Measurements from ENCODE around the gene CCDC9B. TPM values are rescaled to one million over a fixed set of nuclear protein-coding genes. Genes with fewer than 3 reads are reported as not detected.

The CCDC9B gene
- total RNA-seq, 1 donor = 23.9 TPM

- no peak overlapping the region for H3K4me2 ChIP-seq (ENCODE audit: insufficient read depth, low read length)
Observed at GRCh38 chr15:40290545-40290917, 50.2 kb downstream of the CCDC9B start.

GRCh38 chr15:40289140-40289775, 51.5 kb downstream of the CCDC9B start:
- Histone ChIP-seq H3K4me3 (ENCODE audit: insufficient read depth, low read length) (no peak overlapping the region), H3K4me2 (ENCODE audit: insufficient read depth, low read length) (no peak overlapping the region), H3K27me3 (ENCODE audit: insufficient read depth, low read length) (peaks cover 21% of the 10 kb centered on the region), H3K4me1 (ENCODE audit: insufficient read depth, low read length) (peaks cover 2% of the 10 kb centered on the region), H3K27ac (ENCODE audit: low read depth, low read length) (no peak overlapping the region), H4K20me1 (ENCODE audit: insufficient read depth, low read length) (no peaks in the 10 kb centered on the region), H2AFZ (ENCODE audit: low read length) (no peak overlapping the region), H3K79me2 (ENCODE audit: insufficient read depth, low read length) (no peaks in the 10 kb centered on the region), H3K36me3 (ENCODE audit: insufficient read depth, low read length) (no peaks in the 10 kb centered on the region), H3K9me3 (ENCODE audit: low read depth, low read length) (no peaks in the 10 kb centered on the region)
- DNase-seq (ENCODE audit: insufficient read length, low spot score, missing footprints) = no peak
- no peak for TF ChIP-seq CTCF (IDR thresholded peaks at IDR 0.05; ENCODE audit: extremely low read depth, low read depth, low read length)

More at GRCh38 chr15:40290545-40290917, 50.2 kb downstream of the CCDC9B start:
- no peaks in the 10 kb centered on the region for H3K79me2 ChIP-seq (ENCODE audit: insufficient read depth, low read length)
- no peaks in the 10 kb centered on the region for H4K20me1 ChIP-seq (ENCODE audit: insufficient read depth, low read length)
- DNase-seq (ENCODE audit: insufficient read length, low spot score, missing footprints) = no peak
- no peak overlapping the region for H2AFZ ChIP-seq (ENCODE audit: low read length)
- no peaks in the 10 kb centered on the region for H3K36me3 ChIP-seq (ENCODE audit: insufficient read depth, low read length)
- no peak overlapping the region for H3K27ac ChIP-seq (ENCODE audit: low read depth, low read length)
- H3K4me3 ChIP-seq (ENCODE audit: insufficient read depth, low read length) = no peak overlapping the region
- peaks cover 30% of the 10 kb centered on the region for H3K27me3 ChIP-seq (ENCODE audit: insufficient read depth, low read length)
- no peak for TF ChIP-seq CTCF (IDR thresholded peaks at IDR 0.05; ENCODE audit: extremely low read depth, low read depth, low read length)
- no peaks in the 10 kb centered on the region for H3K9me3 ChIP-seq (ENCODE audit: low read depth, low read length)
- H3K4me1 ChIP-seq (ENCODE audit: insufficient read depth, low read length) = peaks cover 2% of the 10 kb centered on the region

GRCh38 chr15:40287968-40288367, 52.8 kb downstream of the CCDC9B start:
- DNase-seq (ENCODE audit: insufficient read length, low spot score, missing footprints) = no peak
- no peak overlapping the region for H2AFZ ChIP-seq (ENCODE audit: low read length)
- no peak overlapping the region for H3K4me3 ChIP-seq (ENCODE audit: insufficient read depth, low read length)
- TF ChIP-seq CTCF (IDR thresholded peaks at IDR 0.05; ENCODE audit: extremely low read depth, low read depth, low read length) = no peak
- H3K27me3 ChIP-seq (ENCODE audit: insufficient read depth, low read length) = peaks cover 27% of the 10 kb centered on the region
- no peaks in the 10 kb centered on the region for H3K36me3 ChIP-seq (ENCODE audit: insufficient read depth, low read length)
- H4K20me1 ChIP-seq (ENCODE audit: insufficient read depth, low read length) = no peaks in the 10 kb centered on the region
- no peak overlapping the region for H3K4me2 ChIP-seq (ENCODE audit: insufficient read depth, low read length)
- H3K79me2 ChIP-seq (ENCODE audit: insufficient read depth, low read length) = no peaks in the 10 kb centered on the region
- no peak overlapping the region for H3K27ac ChIP-seq (ENCODE audit: low read depth, low read length)
- H3K4me1 ChIP-seq (ENCODE audit: insufficient read depth, low read length) = peaks cover 2% of the 10 kb centered on the region
- no peaks in the 10 kb centered on the region for H3K9me3 ChIP-seq (ENCODE audit: low read depth, low read length)

DNA sequence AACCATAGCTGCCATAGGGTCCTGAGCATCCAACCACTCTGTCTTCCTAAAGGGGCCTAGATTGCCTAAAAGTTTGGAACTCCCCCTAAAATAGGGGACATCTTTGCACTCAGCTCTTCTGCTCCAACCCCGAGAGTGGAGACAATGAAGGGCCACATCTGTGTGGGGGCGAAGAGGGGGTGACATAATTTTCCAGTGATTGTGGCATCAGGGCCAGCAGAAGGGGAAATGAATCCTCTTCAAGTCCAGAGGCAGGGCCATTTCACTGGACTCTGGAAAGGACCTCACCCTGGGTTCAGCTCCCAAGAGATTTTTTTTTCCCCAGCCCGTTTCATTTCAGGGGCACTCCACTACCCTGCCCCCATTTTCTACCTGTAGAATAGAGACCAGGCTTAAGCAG, 53.2 kb downstream of the CCDC9B start:
- H3K27ac ChIP-seq (ENCODE audit: low read depth, low read length) = no peak overlapping the region
- H3K36me3 ChIP-seq (ENCODE audit: insufficient read depth, low read length) = no peaks in the 10 kb centered on the region
- peaks cover 30% of the 10 kb centered on the region for H3K27me3 ChIP-seq (ENCODE audit: insufficient read depth, low read length)
- no peaks in the 10 kb centered on the region for H3K9me3 ChIP-seq (ENCODE audit: low read depth, low read length)
- H3K4me1 ChIP-seq (ENCODE audit: insufficient read depth, low read length) = peaks cover 2% of the 10 kb centered on the region
- H4K20me1 ChIP-seq (ENCODE audit: insufficient read depth, low read length) = no peaks in the 10 kb centered on the region
- no peak for TF ChIP-seq CTCF (IDR thresholded peaks at IDR 0.05; ENCODE audit: extremely low read depth, low read depth, low read length)
- no peak overlapping the region for H3K4me3 ChIP-seq (ENCODE audit: insufficient read depth, low read length)
- DNase-seq (ENCODE audit: insufficient read length, low spot score, missing footprints) = no peak
- no peak overlapping the region for H2AFZ ChIP-seq (ENCODE audit: low read length)
- no peaks in the 10 kb centered on the region for H3K79me2 ChIP-seq (ENCODE audit: insufficient read depth, low read length)
- no peak overlapping the region for H3K4me2 ChIP-seq (ENCODE audit: insufficient read depth, low read length)

All from osteoblast (primary cell).